GM19455 (cell line): ENCODE measurements around the gene FGFR2.

Source experiments
- ATAC-seq: cut with Tn5 transposase; IDR thresholded peaks from one replicate; pipeline ENCODE4 v1.9.1; 2021; ENCODE audit not compliant: unreplicated experiment

FGFR2 gene

DNA sequence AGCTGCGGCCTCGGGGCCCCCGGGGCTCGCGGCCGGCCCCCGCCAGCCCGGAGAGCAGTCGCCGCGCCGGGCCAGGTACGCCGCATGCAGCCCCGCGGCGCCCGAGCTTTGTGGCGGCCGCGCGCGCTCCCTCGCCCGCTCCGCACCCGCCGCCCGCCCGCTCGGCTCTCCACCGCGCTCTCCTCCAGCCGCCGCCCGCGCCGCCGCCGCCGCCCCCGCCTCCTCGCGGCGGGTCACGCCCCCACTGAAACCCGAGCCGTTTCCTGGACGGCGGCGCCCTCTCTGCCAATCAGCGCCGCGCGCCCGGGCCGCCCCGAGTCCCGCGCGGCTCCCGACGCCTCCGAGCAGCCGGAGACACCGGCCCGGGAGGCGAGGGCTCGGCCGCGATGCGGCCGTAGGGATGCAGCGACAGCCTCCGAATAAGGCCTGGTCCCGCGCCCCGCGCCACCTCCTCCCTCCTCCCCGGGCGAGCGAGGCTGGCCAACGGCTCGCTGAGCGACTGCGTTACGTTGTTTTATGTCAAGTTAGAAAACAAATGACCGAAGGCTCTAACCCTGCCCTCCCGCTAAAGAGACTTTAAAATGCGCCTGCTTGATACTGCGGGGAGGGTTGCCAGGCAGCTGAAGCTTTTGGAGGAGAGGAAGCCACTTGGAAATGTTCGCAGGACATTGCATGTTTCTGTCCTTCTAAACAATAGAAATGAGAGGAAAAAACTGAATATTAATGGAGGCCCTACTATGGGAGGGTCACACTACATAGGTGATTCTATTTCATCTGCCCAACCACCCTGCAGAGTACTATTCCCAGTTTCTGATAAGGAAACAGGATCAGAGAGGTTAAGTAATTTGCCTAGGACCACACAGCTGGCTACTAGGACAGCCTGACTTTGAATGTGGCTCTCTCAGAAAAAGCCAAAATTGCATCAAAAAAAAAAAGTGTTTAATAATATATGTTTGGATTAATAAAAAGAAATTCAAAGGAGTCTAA lies at the start of gene FGFR2:
Gene FGFR2, minus strand, starts transcription at position 182 of the 987 bp plus-strand sequence. CDS start 4,627 bp downstream, outside the sequence.
- ATAC-seq = peak; percentile 68

DNA sequence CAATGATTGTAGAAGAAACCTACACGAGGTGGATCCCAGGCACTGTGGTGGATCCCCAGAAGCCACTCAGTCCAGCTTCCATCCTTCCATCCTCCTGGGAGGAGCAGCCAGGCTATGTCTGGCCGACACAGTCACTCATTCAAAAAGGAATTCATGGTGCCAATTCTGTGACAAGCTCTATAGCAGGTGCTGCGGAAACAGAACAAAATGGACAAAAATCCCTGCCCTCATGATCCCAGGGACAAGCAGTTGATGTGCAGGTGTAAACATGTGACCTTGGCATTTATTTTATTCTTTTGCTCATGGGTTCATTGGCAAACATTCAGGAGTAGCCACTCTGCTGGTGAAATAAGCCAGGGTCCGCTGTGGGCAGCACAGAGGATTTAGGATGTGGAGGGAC lies 49.2 kb upstream of the FGFR2 start:
- ATAC-seq = no peak

DNA sequence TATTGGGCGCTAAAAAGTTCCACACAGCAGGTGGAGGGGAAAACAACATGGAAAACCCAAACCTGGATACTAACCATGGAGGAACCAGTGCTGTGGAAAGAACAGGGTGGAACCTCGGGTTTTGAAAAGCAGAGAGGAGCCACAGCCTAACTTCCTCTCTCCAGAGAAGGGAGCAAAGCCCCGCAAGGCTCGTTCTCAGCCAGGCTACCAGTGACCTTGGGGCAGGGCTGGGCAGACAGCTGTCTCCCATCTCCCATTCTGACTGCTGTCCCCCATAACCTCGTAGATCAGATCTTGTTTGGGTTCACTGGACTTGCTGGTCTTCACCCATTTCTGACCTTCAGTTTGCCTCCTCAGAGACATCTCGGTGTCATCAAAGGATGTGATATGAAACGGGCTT lies 47.5 kb upstream of the FGFR2 start:
- no peak for ATAC-seq

DNA sequence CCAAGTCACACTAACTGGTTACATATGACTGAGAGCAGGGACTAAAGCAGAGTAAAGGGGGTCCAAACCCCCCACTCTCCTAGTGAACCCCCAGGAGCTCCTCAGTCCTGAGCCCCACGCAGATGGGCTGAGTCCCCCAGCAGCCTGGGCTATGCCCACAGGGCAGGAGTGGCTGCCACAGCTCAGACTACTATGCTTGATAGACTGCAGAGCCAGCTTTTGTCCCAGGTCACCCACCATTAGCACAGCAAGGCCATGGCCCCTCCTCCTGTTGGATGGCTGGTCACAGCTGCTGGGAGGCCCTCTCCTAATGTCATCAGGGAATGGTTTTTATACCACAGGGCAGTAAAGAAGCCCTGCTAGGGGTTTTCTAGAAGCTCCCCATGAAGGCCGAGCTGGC lies 46.3 kb upstream of the FGFR2 start:
- no peak for ATAC-seq

DNA sequence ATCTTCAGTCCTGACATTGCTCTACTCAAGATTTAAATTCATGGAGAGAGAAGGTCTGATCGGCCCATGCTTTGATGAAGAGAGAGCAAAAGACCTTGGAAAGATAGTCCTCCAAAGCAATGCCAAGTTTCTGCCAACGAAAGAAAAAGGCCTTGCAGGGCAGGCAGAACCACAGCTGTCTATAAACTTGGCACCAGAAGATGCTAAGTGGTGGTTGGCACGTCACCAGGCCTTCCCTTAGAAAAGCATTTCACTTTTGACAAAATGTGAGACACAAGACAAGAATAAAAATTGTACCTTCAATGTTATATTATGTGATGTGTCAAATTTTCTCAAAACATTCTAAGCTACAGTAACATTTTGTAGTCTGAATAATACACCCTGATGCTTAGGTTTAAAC lies 42.0 kb upstream of the FGFR2 start:
- no peak for ATAC-seq

DNA sequence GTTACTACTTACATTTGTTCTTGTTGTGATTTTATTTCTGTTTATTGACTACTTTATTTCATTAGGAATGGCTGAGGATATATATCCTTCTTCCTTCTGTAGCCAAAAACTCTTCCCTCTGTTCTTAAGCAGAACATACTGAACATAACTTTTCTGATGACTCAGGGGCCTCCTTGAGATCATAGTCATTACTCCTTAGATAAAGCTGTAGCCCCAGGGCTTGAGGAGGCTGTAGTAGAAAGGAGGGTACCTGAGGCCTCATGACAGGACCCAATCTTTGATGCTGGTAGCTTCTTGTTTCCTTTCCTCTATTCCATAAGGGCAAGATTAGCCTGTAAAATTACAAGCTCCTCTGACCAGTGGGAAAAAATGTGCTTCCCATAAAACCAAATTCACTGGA lies 41.2 kb upstream of the FGFR2 start:
- no peak for ATAC-seq

DNA sequence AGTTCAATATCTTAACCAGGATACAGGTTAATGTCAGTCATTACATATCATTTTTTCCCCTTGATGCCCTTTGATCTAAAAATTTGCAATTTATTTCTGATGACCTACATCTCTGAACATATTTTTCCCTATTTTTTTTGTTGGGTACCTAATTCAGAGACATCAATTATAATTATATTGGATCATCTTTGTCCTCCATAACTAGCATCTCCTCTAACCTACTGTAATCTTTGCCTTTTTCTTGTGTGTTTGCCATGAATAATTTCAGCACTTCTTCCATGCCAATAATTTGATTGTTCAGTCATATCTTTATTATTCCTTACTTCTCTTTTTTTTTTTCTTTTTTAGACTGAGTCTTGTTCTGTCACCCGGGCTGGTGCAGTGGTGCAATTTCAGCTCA lies 39.2 kb upstream of the FGFR2 start:
- no peak for ATAC-seq

DNA sequence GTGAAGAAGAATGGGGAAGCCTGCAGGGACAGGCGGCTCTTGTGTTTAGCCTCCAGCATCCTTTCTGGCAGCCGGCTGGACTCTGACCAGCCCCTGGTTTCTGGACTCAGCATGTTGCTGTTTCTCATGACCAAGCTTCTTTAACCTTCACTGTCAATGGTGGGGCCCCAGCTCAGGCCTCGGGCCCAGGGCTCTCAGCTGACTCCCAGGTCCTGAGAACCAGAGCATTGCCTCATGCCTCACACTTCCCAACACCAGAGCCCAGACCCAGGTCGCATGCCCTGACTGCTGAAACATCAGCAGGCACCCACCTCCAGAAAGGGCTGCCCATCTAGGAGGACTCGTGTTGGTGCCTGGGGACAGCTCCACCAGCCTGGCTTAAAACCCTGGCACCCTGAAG lies 34.8 kb upstream of the FGFR2 start:
- ATAC-seq = no peak

DNA sequence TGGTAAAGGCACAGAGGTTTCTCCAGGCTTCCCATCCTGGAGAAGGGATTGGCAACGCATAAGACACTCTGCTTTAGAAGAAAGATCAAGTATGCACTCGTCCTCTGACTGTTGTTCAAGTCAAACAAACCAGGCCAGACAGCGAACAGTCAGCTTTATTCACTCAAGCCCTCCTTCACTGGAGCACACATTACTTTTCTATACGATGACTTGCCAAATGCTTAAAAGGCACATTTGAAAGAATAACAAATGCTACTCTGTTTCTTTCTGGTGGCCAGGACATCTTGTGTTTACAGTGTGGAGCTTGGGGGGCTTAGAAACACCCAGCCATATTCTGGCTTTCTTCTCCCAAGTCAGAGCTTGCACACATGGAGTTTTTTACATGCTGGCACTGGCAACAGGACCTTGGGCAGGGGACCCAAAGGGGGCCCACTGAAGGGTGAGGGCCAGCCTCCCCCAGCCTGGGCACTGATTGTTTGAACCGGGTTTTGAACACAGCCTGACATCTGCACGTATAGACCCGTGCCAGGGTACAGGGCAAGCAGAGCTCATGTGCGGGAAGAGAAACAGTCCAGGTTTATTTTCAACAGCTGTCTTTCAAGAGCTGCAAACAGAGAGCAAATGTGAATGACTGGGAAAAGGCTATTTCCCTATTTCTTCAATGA lies 33.3 kb upstream of the FGFR2 start:
- ATAC-seq = no peak

DNA sequence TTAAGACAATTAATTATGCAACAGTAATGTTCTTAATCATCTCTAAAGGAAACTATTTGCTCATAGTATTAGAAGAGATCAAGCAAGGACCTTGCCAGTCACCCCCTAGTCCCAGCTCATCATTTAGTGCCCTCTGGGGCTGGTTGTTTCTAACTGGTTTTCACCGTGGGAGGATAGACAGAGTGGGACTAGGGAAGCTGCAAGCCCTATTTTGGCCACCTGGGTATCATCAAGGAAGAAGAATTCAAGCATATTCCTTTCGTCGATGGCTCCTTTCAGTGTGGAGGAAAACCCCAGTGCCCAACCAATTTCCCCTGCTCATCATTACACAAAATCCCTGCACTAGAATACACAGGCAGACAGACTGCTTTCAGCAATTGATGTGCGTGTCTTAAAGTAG lies 30.6 kb upstream of the FGFR2 start:
- ATAC-seq = no peak

DNA sequence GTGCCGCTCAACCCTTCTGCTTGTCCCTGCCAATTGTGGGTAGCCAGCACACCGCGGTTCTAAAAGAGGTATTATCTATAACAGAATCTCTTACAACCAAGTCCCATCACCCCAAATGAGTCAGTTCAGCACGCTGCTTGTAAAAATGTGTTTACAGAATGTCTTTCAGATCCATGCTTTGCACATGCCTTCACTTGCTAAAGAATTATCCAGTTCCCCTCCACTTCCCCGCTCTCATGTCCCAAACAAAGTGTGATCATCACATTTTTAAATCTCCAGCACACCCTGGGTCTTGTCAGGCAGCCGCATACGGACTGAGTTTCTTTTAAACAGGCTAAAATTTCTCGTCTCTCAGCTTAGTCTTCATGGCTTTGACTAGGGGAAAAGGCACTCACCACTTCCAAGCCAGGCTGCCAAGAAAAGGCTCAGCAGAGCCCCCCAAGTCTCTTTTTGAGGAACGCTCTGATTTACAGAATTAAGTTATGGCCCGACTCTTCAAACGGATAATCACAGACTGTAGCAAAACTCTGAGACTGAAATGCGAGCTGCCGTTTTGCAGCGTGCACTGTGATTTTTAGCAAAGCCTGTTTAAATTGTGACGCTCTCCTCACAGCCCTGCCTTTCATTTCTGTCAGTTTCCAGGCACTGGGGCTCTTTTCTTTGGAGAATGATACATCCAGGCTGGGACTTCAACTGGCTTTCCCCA lies 29.8 kb upstream of the FGFR2 start:
- ATAC-seq = no peak

DNA sequence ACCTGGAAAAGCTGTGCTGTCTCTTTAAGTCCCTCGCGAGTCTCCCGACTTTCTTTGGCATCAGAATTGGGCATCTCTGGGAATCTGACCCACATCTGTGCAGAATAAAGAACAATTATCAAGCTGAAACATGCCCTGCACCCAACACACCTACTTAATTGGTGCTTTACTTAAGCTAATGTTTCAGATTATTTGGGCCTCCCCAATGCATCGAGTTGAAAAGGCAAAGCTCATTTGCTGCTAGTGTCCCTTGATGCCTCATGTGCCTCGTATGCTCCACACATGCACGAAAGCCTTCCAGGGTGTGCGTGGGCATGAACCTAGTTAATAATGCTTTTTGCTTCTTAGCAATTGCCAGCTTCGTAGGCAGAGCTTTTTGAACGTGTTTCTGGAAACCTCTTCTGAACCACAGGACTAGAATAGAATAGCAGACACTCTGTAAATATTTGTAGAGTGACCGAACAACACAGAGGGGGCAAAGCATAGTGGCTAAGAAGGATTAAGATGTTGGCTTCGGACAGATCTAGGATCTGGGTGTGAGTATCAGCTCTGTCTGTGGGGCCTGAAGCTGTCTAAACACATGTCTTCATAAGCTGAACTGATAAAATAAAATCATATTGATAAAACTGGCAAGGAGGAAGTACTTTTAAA lies 26.7 kb upstream of the FGFR2 start:
- no peak for ATAC-seq

DNA sequence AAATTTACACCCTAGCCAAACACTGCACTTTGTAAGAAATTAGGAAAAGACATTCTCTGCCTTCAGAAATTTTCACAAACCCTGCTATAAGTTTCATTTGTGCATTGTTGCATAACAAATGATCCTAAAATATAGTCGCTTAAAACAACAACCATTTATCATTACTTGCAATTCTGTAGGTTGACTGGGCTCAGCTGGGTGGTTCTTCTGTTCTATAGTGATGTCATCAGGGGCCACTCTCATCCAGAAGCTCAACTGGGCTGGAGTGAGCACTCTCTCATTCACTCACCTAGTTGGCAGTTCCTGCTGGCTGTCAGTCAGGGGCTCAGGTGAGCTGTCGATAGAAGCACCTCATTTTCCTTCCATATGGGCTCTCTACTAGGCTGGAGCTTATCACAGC lies 20.7 kb upstream of the FGFR2 start:
- no peak for ATAC-seq

DNA sequence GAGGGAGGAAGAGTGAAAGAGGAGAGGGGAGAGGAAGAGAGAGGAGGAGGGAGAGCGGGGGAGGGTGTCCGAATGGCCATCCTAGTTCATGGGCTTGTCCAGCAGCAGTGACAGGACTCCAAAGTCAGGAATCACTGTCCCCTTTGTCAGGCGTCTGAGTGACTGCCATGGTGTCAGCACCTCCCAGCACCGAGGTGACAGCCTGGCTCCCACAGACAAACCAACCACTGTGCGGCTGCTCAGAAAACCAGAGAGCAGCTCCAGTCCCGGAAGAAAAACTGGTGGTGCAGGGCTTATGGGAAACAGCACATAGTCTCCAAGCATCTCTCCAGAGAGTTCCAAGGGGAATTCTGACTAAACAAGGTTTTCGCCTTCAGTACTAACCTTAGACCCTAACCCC lies 18.9 kb upstream of the FGFR2 start:
- no peak for ATAC-seq

DNA sequence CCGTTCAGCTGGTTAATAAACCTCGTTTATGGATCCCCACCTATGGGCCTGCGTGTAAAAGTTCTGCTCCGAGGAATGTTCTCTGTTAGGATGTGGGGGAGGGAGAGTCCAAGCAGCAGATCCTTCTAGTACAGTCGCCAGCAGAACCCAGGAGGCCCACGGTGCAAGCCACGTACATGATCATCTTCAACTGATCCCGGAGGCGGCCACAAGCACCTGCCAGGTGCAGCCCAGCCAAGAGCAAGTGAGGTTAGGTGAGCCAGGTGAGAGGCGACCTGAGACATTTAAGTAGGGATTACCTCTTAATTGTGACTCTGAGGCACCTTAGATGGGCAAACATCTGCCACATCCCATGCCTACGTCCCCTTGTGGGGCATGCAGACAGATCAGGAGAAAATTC lies 18.0 kb upstream of the FGFR2 start:
- no peak for ATAC-seq

DNA sequence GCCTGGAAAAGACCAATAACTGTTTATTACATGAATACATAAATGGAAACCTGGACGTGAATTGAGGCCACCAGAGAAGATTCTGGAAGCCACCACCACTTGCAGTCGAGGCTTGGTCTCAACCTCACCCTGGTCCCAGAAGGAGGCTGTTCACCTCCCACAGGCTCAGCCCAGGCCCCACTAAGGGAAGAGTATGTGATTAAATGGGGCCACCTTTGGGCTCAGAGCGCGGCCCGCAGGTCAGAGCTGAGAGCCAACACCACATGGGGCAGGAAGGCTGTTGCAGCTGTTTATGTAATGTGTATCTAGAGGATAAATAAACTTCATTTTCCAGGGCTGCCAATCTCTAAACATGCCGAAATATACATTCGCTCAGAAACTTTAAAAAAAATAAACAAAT lies 17.6 kb upstream of the FGFR2 start:
- ATAC-seq = no peak

DNA sequence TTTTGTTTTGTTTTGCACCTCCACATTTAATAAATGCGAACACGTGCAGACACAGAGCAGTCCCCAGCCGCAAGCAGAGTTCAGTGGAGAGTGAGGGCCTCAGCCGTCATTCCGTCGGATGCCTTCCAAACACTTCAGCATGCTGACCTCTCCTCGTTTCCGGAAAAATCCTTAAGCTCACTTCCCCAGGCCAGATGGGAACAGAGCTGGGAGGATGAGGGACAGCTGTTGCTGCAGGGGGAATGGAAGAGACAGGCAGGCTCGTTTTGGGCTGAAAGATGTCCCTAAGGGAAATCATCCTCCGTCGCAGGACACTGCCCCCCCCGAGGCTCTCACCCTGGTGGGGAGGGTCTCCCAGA lies 17.2 kb upstream of the FGFR2 start:
- no peak for ATAC-seq

DNA sequence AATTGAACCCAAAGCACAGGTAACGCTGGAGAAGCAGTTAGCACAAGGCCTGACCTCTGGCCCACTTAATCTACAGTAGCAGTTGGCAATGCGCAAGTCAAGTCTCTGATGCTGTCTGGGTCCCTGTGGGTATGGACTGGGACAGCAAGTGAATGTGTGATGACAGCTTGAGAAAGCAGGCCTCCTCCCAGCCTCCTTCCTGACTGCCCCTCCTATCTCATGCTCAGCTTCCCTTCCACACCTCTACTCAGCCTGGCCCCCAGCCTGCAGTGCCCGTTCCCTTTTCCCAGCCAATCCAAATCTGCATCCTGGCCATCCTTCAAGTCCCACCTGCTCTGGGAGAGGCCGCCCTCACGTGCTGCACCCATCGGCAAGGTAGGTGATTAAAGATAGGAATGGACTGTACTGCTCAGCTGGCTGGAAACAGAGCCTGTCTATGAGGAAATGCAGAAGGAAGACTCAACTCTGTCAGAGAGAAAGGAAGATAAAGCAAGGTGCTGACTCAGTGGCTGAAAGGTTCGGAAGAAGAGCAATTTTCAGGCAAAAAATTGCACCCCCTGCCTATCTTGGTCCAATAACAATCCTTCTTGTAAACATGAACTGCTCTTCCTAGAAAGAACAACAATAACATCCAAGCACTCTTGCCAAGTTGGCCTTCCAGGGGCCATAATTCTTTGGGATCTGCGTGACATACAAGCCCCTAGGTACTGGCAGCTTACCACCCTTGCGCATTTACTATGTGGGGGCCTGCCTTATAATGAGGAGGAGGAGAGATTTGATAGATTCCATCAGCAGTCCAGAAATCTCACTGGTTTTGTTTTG lies 16.6 kb upstream of the FGFR2 start:
- no peak for ATAC-seq

DNA sequence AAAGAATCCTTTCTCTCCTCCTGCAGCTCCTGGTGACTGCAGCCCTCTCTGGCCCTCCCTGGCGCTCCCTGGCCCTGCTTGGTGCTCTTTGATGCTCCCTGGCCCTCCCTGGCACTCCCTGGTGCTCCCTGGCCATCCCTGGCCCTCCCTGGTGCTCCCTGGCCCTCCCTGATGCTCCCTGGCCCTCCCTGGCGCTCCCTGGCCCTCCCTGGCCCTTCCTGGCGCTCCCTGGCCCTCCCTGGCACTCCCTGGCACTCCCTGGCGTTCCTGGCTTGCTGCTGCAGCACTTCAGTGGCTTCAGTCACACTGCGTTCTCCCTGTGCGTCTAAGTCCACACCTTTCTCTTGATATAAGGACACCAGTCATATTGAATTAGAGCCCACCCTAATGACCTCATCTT lies 15.2 kb upstream of the FGFR2 start:
- ATAC-seq = no peak

DNA sequence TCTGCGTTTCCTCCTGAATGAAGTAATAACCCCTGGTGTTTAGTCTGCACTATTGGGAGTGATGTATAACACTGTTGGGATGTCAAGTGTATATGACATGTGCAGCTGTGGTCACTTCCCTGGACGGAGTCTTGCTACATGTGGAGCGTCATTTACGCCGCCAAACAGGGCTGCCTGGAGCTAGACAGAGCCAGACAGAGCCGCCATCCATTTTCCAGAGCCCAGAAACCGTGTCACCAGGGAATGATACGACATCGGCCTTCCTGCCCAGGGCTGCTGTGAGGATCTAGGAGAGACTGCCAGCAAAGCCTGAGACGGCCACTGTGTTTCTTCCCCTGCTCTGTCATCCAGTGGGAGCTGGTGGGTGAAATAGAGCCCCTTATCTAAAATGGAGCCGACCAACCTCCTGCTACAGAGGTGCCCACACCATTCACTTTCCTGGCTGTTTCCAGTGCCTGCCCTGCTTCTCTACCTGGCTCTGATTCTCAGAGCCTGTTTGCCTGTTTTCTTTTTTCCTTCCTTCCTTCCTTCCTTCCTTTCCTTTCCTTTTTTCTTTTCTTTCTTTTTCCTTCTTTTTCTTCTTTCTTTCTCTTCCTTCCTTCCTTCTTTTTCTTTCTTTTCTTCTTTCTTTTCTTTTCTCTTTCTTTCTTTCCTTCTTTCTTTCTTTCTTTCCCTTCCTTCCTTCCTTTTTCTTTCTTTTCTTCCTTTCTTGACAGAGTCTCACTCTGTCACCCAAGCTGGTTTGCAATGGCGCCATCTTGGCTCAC lies 13.3 kb upstream of the FGFR2 start:
- ATAC-seq = no peak
